ENCODE data around the gene TRIP12.
"Not testable (repeated sequence)": the region's sequence is repeated elsewhere in the genome, so short reads cannot be mapped to it uniquely, and the experiment has no call there.

Gene TRIP12

DNA sequence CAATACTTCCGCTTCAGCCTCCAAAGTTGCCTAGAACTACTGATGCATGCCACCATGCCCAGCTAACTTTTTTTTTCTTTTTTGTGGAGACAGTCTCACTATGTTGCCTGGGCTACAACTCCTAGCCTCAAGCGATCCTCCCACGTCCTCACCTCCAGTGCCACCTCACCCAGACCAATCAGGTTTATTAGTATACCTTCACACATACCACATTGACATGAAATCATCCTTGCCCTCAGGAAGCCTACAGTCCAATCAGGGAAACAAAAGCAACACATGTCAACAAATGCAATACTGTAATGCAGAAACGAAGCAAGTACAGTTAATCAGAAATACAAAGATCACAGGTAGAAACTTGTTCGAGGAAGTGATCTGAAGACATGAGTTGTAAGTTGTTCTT is 4.0 kb downstream of the TRIP12 start:
- no peak for DNase-seq

DNA sequence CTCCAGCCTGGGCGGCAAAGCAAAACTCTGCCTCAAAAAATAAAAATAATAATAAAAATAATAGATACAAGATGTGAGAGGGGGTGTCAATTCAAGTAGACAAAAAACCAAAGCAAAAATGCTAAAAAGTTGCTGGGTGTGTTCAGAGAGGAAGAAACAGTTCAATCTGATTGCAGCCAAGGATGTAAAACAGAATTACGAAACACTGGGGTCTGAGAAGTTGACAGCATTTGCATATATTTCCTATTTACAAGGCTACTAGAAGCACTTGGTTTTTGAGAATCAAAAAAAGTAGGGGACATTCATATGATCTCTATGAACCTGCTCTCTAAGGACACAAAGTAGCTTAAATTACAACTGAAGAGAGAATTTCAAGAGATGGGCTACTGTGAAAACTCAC is 7.6 kb downstream of the TRIP12 start:
- no peak for DNase-seq

DNA sequence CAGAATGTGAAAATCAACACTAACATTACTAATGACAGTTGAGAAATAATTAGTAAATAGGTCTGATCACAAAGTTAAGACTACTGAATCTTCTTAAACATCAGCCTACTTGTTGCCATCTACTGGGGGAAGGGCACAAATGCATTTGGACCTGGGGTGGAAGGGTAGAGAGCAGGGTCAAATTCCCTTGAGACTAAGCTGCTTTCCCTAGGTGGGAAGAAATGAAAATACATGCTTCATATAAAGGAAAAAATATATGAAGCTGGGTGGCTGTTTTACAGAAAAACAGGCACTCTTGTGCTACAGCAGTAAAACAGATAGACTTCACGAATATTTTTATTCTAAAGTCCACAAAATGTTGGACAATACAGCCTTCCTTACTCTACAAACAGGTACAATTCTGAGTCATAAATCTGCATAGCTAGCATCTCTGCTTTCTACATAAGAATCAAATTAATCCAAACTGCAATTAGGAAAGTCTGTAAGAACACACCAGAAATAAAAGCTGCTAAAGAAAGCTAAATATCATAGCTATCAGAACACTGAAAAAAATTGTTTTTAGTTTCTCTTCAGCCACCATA is 10.9 kb downstream of the TRIP12 start:
- no peak for DNase-seq

DNA sequence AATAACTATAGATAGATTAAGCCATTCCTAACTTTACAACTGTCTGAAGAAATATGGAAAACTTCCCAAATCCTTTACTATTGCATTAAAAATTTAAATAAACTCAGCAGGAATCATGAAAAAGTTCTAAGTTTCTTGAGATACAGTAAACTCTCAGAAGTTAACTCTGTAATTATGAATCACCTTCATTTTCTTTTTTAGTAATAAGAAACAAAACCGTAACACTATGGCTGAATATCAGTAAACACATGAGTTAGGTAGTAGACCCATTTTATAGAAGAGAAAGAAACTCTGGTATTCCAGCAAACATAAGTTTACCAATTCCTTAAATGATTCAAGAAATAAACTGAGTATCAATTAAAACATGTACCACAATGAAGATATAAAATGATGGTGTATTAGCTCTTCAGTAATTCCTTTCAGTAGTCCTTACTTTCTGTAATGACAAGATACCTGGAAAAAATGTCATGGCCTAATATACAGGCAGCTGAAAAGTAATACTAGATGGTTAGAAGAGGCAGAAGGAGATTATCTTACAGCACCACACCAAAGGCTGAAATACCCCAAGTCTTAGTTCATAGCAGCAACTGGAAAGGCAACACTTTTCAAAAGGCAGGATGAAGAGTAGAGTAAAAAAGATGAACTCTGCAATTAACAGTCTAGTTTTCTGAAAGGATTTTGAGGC is 11.5 kb downstream of the TRIP12 start:
- no peak for DNase-seq

DNA sequence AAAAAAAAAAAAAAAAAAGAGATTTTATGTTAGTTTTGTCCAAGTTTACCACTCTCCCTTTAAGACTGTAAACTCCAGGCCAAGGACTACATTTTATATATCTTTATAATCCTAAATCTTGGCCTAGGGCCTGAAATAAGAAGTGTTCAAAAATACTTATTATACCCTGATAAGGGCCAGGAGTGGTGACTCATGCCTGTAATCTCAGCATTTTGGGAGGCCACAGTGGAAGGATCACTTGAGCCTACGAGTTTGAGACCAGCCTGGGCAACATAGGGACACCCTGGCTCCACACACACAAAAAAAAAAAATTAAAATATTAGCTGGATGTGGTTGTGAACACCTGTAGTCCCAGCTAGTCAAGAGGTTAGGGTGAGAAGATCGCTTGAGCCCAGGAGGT is 12.7 kb downstream of the TRIP12 start:
- no peak for DNase-seq

DNA sequence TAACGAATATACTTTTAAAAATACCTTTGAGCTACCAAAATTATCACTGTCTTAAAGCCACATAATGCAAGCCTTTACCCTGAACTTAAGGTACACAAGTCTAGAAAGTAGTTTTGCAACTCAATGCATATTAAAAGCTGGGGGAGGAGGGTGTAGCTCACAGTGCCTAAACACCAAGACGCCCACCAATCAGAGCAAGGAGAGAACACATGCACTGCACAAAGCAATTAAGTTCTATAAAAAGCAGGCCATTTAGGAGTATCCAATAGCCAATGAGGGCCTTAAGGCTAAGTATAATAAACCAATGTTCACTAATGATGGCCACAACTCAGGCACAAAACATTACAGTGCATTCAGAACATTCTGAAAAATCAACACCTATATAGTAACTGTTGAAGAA is 16.2 kb downstream of the TRIP12 start:
- no peak for DNase-seq

DNA sequence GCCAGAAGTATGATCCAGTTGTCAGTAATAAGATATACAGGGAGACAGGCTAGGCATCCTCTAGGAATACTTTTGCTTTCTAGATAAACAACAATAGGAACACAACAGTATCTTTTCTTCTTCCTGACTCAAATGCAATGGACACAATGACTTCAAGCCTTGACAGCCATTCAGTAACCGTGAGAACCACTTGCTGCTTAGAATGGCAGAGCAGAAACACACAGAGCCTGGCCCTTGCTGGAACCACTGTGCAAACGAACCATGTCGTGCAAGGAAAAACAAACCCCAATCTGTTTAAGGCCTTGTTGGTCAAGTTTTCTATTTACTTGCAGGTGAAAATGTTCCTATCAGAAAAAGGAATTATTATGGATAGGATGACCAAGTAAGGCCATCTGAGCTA is 18.8 kb downstream of the TRIP12 start:
- DNase-seq = no peak

DNA sequence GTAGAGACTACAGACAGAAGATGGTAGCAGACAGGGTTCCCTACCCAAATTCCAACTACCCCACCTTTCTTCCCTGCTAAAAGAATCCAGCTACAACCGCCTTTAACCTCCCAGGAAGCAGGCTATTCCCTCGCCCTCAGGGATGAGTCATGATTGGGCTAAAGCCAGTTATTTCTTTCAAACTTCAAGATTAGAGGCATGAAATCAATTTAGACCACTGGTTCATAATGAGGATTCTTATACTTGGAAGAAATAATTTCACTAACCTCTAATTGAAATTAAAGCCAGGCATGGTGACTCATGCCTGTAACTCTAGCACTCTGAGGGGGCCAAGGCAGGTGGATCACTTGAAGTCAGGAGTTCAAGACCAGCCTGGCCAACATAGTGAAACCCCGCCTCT is 20.0 kb downstream of the TRIP12 start:
- no peak for DNase-seq

DNA sequence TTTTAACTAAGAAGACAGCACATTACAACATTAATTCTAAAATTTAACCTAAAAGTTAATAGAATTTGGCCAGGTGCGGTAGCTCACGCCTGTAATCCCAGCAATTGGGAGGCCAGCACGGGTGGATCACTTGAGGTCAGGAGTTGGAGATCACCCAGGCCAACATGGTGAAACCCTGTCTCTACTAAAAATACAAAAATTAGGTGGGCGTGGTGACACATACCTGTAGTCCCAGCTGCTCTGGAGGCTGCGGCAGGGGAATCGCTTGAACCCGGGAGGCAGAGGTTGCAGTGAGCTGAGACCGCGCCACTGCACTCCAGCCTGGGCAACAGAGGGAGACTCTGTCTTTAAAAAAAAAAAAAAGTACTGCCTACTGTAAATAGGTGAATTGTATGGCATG is 21.3 kb downstream of the TRIP12 start:
- DNase-seq = not testable (repeated sequence)

DNA sequence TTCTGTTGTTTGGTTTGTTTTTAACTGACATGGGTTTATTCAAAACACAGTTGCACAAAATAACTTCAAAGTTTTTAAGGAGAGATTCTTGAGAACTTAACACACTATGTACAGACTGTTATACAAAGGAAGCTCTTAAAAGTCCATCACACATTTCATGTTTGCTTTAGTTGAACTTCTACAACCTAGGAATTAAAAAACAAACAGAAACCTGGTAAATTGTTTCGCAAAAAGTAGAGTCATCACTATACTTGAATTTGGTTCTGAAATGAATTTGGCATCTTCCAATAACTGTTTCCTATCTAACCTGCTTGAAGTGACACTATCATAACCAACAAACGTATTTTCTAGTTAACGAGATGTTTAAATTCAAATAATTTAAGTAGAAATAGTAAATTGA is 21.8 kb downstream of the TRIP12 start:
- no peak for DNase-seq

DNA sequence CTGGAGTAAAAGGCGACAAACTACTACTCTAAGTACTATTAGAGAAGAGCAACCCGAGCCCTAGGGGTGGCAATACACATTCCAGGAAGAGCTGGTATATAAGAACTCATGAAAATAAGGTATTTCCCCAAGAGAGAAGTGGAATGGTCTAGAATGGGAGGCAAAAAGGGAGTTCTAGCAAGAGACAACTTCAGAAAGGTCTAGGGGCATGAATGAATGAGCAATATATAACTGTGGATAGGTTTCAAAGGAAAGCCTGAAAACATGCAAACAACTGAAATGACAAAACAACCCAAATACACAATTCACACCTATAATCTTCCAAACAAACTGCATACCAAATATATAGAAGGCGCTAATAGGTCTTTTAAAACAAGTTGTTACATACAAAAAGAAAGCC is 22.2 kb downstream of the TRIP12 start:
- DNase-seq = no peak

DNA sequence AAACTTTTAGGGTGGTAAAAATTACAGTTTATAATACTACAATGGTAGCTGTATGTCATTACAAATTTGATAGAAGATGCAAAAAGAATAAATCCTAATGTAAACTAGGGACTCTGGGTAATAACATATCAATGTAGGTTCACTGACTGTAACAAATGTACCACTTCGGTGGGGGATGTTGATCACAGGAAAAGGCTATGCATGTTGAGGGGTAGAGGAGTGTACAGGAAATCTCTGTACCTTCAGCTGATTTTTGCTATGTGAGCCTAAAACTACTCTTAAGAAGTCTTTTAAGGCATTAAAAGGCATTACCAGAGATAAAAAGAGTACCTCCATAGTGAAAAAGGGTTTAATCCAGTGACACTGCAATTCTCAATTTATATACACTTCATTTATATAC is 25.0 kb downstream of the TRIP12 start:
- DNase-seq = no peak

DNA sequence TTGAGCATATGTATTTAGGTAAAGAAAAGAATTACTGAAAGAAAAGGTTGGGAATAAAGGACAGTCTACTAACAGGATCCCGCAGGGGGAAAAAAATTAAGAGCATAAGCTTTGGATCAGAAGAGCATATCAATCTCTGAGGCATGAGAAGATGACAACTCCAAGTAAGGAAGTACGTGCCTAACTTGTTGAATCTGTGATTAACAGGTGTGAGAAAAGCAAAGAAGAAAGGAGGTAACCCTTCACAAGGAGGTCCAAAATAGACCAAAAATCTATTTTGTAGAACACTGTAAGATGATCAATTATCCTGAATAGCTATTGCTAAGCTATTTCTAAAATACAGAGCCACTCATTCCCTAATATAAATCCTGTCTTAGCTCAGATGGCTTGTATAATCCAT is 32.8 kb downstream of the TRIP12 start:
- no peak for DNase-seq

DNA sequence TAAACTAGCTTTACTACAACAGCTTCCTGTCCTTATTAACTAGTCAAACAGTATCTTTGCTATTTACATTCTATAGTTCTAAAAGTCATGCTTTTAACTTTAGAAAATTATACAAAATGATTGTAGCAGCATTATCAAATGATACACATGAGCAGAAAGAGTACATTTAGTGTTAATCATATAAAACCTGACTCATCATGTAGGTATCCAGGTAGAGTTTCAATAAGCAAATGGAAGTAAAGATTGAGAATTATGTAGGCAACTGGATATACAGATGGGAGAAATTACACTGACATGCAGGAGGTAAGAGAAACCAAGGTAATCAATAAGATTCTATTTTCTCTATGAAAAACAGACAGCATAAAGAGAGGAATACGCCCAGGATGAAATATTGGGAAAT is 33.8 kb downstream of the TRIP12 start:
- no peak for DNase-seq

DNA sequence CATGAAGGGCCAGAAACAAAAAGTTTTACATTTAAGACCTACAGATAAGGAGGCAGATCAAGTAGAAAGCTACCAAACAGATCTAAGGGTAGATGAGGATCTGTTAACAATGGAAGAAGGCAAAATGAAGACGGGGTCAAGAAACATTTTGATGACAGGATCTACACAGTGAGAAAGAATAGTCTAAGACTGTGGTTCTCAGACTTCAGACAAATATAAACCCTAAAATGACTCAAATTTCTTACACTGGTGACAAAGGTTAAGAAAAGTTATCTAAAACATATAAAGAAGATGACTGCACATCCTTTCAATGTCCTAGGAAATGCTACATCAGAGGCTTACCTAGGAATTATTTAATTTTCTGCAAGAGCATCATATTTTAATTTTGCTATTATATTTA is 34.4 kb downstream of the TRIP12 start:
- DNase-seq = no peak

DNA sequence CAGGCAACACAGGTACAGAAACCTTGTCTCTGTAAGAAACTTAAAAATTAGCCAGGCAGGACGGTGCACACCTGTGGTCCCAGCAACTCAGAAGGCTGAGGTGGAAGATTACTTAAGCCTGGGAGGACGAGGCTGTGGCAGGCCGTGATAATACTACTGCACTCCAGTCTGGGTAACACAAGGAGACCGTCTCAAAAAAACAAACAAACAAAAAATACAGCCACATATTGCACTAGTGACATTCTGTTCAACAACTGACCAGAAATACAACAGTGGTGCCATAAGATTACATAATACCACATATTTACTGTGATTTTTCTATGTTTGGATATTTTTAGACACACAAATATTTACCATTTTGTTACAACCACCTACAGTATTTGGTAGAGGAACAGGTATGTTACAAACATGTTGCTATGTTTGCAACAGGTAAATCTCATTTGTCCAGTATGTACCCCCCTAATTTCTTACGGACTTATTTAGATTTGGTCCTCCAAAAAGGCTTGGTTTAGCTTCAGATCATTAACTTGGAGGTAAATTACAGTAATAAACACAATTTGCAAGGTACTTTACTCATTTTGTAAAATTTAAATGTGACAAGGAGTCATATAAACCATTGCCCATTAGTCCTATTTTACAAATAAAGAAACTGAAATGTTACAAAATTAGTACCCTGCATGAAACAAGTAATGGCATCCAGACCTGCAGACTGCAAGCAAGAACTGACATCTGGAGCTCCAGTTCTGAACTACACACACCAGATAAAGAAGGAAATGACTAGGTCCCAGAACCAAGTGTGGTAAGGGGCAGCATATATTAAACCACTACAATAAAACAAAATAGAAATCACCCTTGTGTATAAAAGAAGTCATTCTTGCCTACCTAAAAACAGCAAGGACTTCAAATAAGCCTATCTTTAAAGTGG is 36.8 kb downstream of the TRIP12 start:
- DNase-seq = no peak

DNA sequence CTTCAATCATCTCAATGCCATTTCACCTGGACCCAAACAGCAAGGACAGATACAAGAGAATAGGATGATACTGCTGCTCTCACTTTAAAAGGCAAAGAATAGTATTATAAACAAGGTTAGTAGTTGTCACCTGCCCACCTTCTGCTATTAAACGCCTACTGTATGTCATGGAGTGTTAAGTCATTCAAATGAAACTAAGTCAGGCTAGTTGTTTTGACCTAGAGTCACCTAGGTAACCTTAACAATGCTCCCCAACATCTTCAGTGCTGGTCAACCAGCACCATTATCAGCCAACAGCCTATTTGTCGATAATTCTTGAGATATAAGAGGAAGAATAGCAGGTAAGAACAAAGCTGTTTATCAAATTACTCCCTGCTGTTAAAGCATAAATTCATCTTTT is 39.2 kb downstream of the TRIP12 start:
- DNase-seq = no peak

DNA sequence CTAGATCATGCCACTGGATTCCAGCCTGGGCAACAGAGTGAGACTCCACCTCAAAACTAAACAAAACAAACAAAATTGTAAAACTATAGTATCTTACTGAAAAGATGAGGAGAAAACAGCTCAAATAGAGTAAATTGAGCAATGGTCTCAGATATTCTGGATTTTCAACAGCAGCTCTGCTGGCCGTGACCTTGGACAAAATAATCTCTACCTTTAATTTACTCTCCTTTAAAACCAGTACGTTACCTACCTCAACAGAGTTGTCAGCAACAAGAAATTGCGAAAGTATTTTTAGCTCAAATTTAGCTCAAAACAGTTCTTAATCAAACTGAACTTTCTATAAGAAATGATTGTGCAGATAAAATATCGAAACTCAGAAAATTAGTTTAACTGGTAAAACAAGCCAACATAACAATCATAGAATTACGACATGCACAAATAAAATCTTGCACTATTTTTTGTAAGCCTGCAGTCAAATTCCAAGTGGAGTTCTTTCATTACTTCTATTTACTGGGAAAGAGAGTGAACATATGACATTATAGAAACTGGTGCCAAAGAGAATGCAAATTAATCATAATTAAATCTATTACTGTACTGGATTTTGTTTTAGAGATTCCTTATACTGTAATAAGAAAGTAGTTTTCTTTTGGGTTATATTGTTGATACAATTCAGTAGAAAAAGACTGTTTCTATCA is 40.8 kb downstream of the TRIP12 start:
- DNase-seq = no peak

DNA sequence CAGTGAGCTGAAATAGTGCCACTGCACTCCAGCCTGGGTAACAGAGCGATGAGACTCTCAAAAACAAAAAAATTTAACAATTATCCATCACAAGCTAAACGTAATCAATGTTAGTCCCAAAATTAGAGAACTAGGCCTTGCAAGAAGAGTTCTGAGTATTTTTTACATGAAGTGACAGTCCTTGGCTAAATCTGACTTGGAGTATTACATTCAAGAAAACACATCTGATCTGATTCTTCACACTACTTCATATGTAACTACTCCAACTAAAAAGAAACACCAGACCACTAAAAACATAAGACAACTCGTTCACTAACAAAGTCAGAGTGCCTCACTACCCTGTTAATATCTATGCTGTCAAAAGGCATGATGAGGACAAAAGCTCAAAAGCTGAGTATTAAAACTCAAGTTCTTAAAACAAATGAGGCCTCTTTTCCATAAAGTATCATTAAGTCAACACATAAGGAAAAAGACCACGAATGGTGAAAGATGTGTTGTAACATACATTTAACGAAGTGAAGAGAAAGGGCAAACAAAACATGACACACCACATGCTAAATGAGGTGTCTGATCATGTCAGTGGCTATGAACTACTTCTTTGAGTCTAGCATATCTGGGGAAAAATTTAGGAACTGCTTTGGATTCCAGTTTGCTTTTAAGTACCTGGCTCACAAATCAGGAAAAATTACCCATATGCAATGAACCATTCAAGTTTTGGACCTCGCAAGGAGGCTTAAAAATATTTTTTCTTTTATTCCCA is 42.4 kb downstream of the TRIP12 start:
- no peak for DNase-seq

DNA sequence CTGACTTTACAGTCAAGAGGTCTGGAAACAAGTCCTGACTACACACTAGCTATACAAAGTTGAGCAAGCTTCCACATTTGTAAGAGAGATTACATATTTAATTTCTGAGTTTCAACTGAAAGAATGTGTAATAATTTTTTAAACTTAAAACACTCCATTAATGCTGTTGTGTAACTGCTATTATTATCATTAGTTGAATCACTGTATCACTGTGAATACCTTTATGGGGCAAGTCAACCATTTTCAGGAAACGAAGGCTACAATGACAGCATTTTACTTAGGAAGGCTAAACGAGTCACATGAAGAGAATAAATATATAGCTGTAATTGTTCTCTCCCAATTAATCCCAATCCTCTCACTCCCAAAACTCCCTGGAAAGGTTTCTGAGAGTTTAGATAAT is 46.3 kb downstream of the TRIP12 start:
- no peak for DNase-seq

DNA sequence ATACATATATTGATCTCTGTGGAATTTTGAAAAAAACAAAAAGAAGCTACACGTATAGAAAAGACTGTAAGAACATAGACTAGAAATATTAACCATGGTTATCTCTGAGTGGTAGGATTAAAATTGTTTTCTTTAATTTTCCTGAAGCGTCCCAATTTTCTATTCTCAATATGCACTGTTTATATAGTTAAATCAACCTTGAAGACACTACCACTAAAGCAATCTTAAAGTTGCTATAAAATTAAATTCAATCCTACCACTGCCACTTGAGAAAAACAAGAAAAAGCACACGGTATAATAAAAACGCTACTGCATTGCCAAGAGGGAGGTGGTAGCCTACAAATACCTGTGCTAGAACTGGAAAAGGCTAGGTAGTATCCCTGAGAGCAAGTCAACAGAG is 47.2 kb downstream of the TRIP12 start:
- no peak for DNase-seq

DNA sequence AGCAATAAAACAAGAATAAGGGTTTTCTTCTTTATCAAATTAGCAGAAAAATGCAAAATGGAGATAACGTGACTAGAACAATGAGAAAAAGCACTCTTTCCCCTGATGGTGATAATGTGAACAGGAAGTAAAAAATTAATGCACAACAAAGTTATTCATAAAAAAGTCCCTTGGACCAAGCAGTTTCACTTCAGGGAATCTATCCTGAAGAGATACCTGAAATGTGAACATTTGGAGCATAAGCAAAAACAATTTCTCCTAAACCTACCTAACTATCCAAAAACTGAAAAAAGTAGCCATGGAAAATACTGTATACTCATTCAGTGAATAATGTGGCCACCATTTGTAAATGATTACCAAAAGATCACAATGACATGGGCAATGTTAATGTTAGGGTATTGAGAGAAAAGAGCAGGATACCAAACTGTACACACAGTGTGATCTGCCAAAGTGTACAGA is 48.7 kb downstream of the TRIP12 start:
- DNase-seq = no peak
